H9 (cell line): ENCODE results near the gene OR10J4. TPM values are rescaled to one million over a fixed set of nuclear protein-coding genes. Genes with fewer than 3 reads are reported as not detected.
A peak's percentile ranks its signal among the peaks of the same experiment; 100 is the strongest.

Source experiments
- DNase-seq: peaks from one replicate; pipeline ENCODE4 v3.0.0-alpha.2; 2017
- H2AFZ ChIP-seq: one replicate; pipeline ENCODE4 v1.6.1; 2013; ENCODE audit warnings: mild to moderate bottlenecking, low read length, control low read depth, moderate library complexity
- H2AK5ac ChIP-seq: 2 replicates; pipeline ENCODE4 v1.6.1; 2013; ENCODE audit warnings: low read length, control low read depth, mixed read lengths; ENCODE audit not compliant: insufficient read length
- H2BK120ac ChIP-seq: one replicate; pipeline ENCODE4 v1.6.1; 2013; ENCODE audit warnings: low read depth, mild to moderate bottlenecking, low read length, control low read depth, inconsistent platforms; ENCODE audit not compliant: poor library complexity, severe bottlenecking
- H2BK12ac ChIP-seq: 2 replicates; pipeline ENCODE4 v1.6.1; 2013; ENCODE audit warnings: low read length, control low read depth, mixed read lengths, low read depth; ENCODE audit not compliant: insufficient read length
- H2BK15ac ChIP-seq: 2 replicates; pipeline ENCODE4 v1.6.1; 2013; ENCODE audit warnings: low read depth, low read length, control low read depth
- H2BK20ac ChIP-seq: one replicate; pipeline ENCODE4 v1.6.1; 2013; ENCODE audit warnings: low read depth, mild to moderate bottlenecking, low read length, control low read depth, inconsistent platforms; ENCODE audit not compliant: poor library complexity, severe bottlenecking
- H2BK5ac ChIP-seq: 2 replicates; pipeline ENCODE4 v1.6.1; 2013; ENCODE audit warnings: low read length, control low read depth, mixed read lengths; ENCODE audit not compliant: insufficient read length
- H3K14ac ChIP-seq: 2 replicates; pipeline ENCODE4 v1.6.1; 2013; ENCODE audit warnings: low read length, control low read depth; ENCODE audit not compliant: insufficient read depth
- H3K18ac ChIP-seq: 2 replicates; pipeline ENCODE4 v1.6.1; 2013; ENCODE audit warnings: low read depth, mild to moderate bottlenecking, mixed read lengths, low read length, control low read depth; ENCODE audit not compliant: insufficient read length
- H3K23ac ChIP-seq: 2 replicates; pipeline ENCODE4 v1.6.1; 2013; ENCODE audit warnings: low read length, control low read depth, mixed read lengths, low read depth; ENCODE audit not compliant: insufficient read length
- H3K23me2 ChIP-seq: 2 replicates; pipeline ENCODE4 v1.6.1; 2013; ENCODE audit warnings: low read depth, mild to moderate bottlenecking, mixed read lengths, low read length, control low read depth; ENCODE audit not compliant: insufficient read length, poor library complexity, severe bottlenecking
- H3K27ac ChIP-seq: 2 replicates; pipeline ENCODE4 v1.5.1; 2013; ENCODE audit warnings: low read length, control low read depth, mixed read lengths, low read depth; ENCODE audit not compliant: insufficient read length
- H3K27me3 ChIP-seq: 2 replicates; pipeline ENCODE4 v1.6.1; 2013; ENCODE audit warnings: low read length, control low read depth, inconsistent platforms; ENCODE audit not compliant: insufficient read depth
- H3K4ac ChIP-seq: 2 replicates; pipeline ENCODE4 v1.6.1; 2013; ENCODE audit warnings: low read depth, mild to moderate bottlenecking, control low read depth, inconsistent platforms, low read length, moderate library complexity
- H3K4me1 ChIP-seq: 2 replicates; pipeline ENCODE4 v1.6.1; 2013; ENCODE audit warnings: low read length, control low read depth, inconsistent platforms; ENCODE audit not compliant: insufficient read depth
- H3K4me2 ChIP-seq: 2 replicates; pipeline ENCODE4 v1.6.1; 2013; ENCODE audit warnings: low read length, control low read depth, mixed read lengths; ENCODE audit not compliant: insufficient read length, insufficient read depth
- H3K56ac ChIP-seq: 2 replicates; pipeline ENCODE4 v1.6.1; 2013; ENCODE audit warnings: low read depth, mild to moderate bottlenecking, mixed read lengths, low read length, control low read depth; ENCODE audit not compliant: insufficient read length
- H3K79me1 ChIP-seq: 2 replicates; pipeline ENCODE4 v1.6.1; 2013; ENCODE audit warnings: low read depth, mild to moderate bottlenecking, moderate library complexity, low read length, control low read depth, inconsistent platforms; ENCODE audit not compliant: insufficient read depth, poor library complexity, severe bottlenecking
- H3K79me2 ChIP-seq: 2 replicates; pipeline ENCODE4 v1.6.1; 2013; ENCODE audit warnings: low read length, control low read depth, inconsistent platforms; ENCODE audit not compliant: insufficient read depth
- H3K9ac ChIP-seq: 2 replicates; pipeline ENCODE4 v1.6.1; 2013; ENCODE audit warnings: low read length, control low read depth, mixed read lengths; ENCODE audit not compliant: insufficient read length; ENCODE audit errors: extremely low read depth
- H3K9me3 ChIP-seq: one replicate; pipeline ENCODE4 v1.6.1; 2013; ENCODE audit warnings: low read depth, low read length, inconsistent platforms; ENCODE audit not compliant: control insufficient read depth
- H3T11ph ChIP-seq: one replicate; pipeline ENCODE4 v1.6.1; 2013; ENCODE audit warnings: mild to moderate bottlenecking, low read length, control low read depth, inconsistent platforms
- H4K20me1 ChIP-seq: one replicate; pipeline ENCODE4 v1.6.1; 2013; ENCODE audit not compliant: control insufficient read depth, insufficient read length, insufficient read depth
- H4K5ac ChIP-seq: 2 replicates; pipeline ENCODE4 v1.6.1; 2013; ENCODE audit warnings: low read depth, mild to moderate bottlenecking, mixed read lengths, low read length, control low read depth; ENCODE audit not compliant: insufficient read length
- H4K8ac ChIP-seq: replicated peaks from 2 replicates; pipeline ENCODE4 v1.6.1; 2013; ENCODE audit warnings: low read length, control low read depth, mixed read lengths, low read depth; ENCODE audit not compliant: insufficient read length
- H4K91ac ChIP-seq: 2 replicates; pipeline ENCODE4 v1.6.1; 2013; ENCODE audit warnings: low read depth, mild to moderate bottlenecking, moderate library complexity, mixed read lengths, low read length, control low read depth; ENCODE audit not compliant: insufficient read length
- H3K27ac Mint-ChIP-seq, 3 experiments: 2 replicates in 2 of 3; 3 replicates in 1 of 3; pipeline ENCODE4 v1.8.0; 2020 to 2021; ENCODE audit warnings: mixed read lengths in 3 of 3, mild to moderate bottlenecking in 1 of 3, moderate library complexity in 1 of 3
- H3K27me3 Mint-ChIP-seq: 2 replicates; pipeline ENCODE4 v1.8.0; 2021; ENCODE audit warnings: low read depth, mild to moderate bottlenecking, moderate library complexity, mixed read lengths
- H3K36me3 Mint-ChIP-seq, 3 experiments: 2 replicates in 2 of 3; 3 replicates in 1 of 3; pipeline ENCODE4 v1.8.0; 2020 to 2021; ENCODE audit warnings: low read depth in 3 of 3, mixed read lengths in 3 of 3; ENCODE audit not compliant: insufficient read depth in 1 of 3
- H3K4me1 Mint-ChIP-seq, 2 experiments: 2 replicates each; pipeline ENCODE4 v1.8.0; 2020; ENCODE audit warnings: mixed read lengths in 2 of 2
- H3K4me3 Mint-ChIP-seq, 2 experiments: 2 replicates in 1 of 2; 3 replicates in 1 of 2; pipeline ENCODE4 v1.8.0; 2020 to 2021; ENCODE audit warnings: mild to moderate bottlenecking in 2 of 2, mixed read lengths in 2 of 2, moderate library complexity in 1 of 2
- H3K9me3 Mint-ChIP-seq, 2 experiments: 2 replicates in 1 of 2; 3 replicates in 1 of 2; pipeline ENCODE4 v1.8.0; 2020; ENCODE audit warnings: mild to moderate bottlenecking in 2 of 2, mixed read lengths in 2 of 2, moderate library complexity in 1 of 2
- CTCF ChIP-seq: fragments of 200-600 bp; sonication (generic); conservative IDR thresholded peaks from 3 replicates; pipeline ENCODE4 v1.8.0; 2021; ENCODE audit warnings: antibody characterized with exemption, mild to moderate bottlenecking
- WGBS: extraction: QIAGEN DNeasy Blood & Tissue Kit; methylation state at CpG from one replicate; pipeline ENCODE4 v1.1.7; 2013; ENCODE audit warnings: missing lambda C conversion rate, low lambda C conversion rate, mixed read lengths; ENCODE audit not compliant: insufficient read length; ENCODE audit errors: extremely low coverage; 5-methylcytosine and 5-hydroxymethylcytosine counted together
- long read RNA-seq: library from polyadenylated mRNA; unstranded; transcript quantifications from one replicate; pipeline ENCODE4 v2.0.0, GENCODE V29; 2020
- total RNA-seq: library from RNA; stranded (reverse); gene quantifications from 2 replicates; pipeline ENCODE4 v1.2.1, GENCODE V29; 2021

OR10J4 gene
- not detected in 2 replicates for total RNA-seq
- long read RNA-seq: 0 reads

- Histone ChIP-seq H4K5ac (peak within 1 kb of the TSS; percentile 28), H2BK15ac (no peak within 1 kb of the TSS), H2BK20ac (no peak within 1 kb of the TSS), H3K27ac (no peak within 1 kb of the TSS), H3K4me2 (no peak within 1 kb of the TSS), H3K79me1 (no peaks in the 10 kb centered on the region), H3K18ac (no peak within 1 kb of the TSS), H3K4me1 (no peaks in the 10 kb centered on the region), H2BK120ac (no peak within 1 kb of the TSS), H3K9ac (no peak within 1 kb of the TSS), H3T11ph (no peak within 1 kb of the TSS), H3K23me2 (no peaks in the 10 kb centered on the region), H3K23ac (no peak within 1 kb of the TSS), H2AK5ac (no peak within 1 kb of the TSS), H2BK5ac (no peak within 1 kb of the TSS), H3K9me3 (no peaks in the 10 kb centered on the region), H4K91ac (no peak within 1 kb of the TSS), H2BK12ac (no peak within 1 kb of the TSS), H3K4ac (no peak within 1 kb of the TSS), H4K20me1 (no peaks in the 10 kb centered on the region), H3K14ac (no peak within 1 kb of the TSS), H4K8ac (no peak within 1 kb of the TSS), H2AFZ (no peak within 1 kb of the TSS), H3K79me2 (no peaks in the 10 kb centered on the region), H3K27me3 (no peaks in the 10 kb centered on the region), H3K56ac (no peak within 1 kb of the TSS)
- Mint-ChIP-seq H3K27me3 (peaks cover 2% of the 10 kb centered on the region), H3K27ac (no peak within 1 kb of the TSS), H3K9me3 (peaks cover 0 to 44% of the 10 kb centered on the region in 2 experiments; a peak in 2 of 5 replicates), H3K36me3 (peaks cover 0 to 31% (median 0%) of the 10 kb centered on the region in 3 experiments; a peak in 2 of 7 replicates), H3K4me3 (no peak within 1 kb of the TSS), H3K4me1 (no peaks in the 10 kb centered on the region)
- no peak for DNase-seq
- TF ChIP-seq CTCF: no peak
- no CpG with 5 or more reads among the region's 1 CpG for WGBS
Measured at GRCh38 chr1:159431904-159432303, at the start of gene OR10J4. OR10J4 (plus strand) TSS chr1:159432204.
